ENCODE results near the gene EPHA10. TPM values are rescaled to one million over a fixed set of nuclear protein-coding genes. Genes with fewer than 3 reads are reported as not detected.

EPHA10 gene
- polyA plus RNA-seq, 1 donor from 2014 or later: 39.4 TPM

GRCh38 chr1:37761416-37762095 lies 3.4 kb downstream of the EPHA10 start:
- H3K9me2 ChIP-seq (ENCODE audit: insufficient read depth, low read length): no peaks in the 10 kb centered on the region
- H2AFZ ChIP-seq (ENCODE audit: low read depth, low read length): no peak overlapping the region
- no peak overlapping the region for H3K4me2 ChIP-seq (ENCODE audit: low read length)
- no peaks in the 10 kb centered on the region for H3K79me2 ChIP-seq (replicated peaks; ENCODE audit: insufficient read depth, low read length)
- H3K4me3 ChIP-seq (ENCODE audit: low read length): no peak overlapping the region
- no peak for TF ChIP-seq EZH2 (IDR thresholded peaks at IDR 0.05; ENCODE audit: borderline replicate concordance, insufficient read depth, low read length, poor library complexity, severe bottlenecking)
- TF ChIP-seq MXI1 (conservative IDR thresholded peaks at IDR 0.05; ENCODE audit: poor library complexity, severe bottlenecking): no peak
- no peak for TF ChIP-seq RAD21 (conservative IDR thresholded peaks at IDR 0.05)
- no peak for TF ChIP-seq REST (IDR thresholded peaks at IDR 0.05; ENCODE audit: borderline replicate concordance)
- TF ChIP-seq CTCF (IDR thresholded peaks at IDR 0.05; ENCODE audit: poor library complexity, severe bottlenecking): no peak
- no peak for TF ChIP-seq SMC3 (conservative IDR thresholded peaks at IDR 0.05; ENCODE audit: poor library complexity)
- TF ChIP-seq POLR2AphosphoS5 (IDR thresholded peaks at IDR 0.05): no peak
- TF ChIP-seq TAF1 (IDR thresholded peaks at IDR 0.05; ENCODE audit: low read depth): no peak
- no peak for TF ChIP-seq EP300 (conservative IDR thresholded peaks at IDR 0.05; ENCODE audit: poor library complexity, severe bottlenecking)
- no peak overlapping the region for H3K27ac ChIP-seq (ENCODE audit: low read length)
- peaks cover 88% of the 10 kb centered on the region for H3K27me3 ChIP-seq (ENCODE audit: insufficient read depth, low read depth, low read length)
- no peaks in the 10 kb centered on the region for H3K36me3 ChIP-seq (ENCODE audit: insufficient read depth, low read length)
- H4K20me1 ChIP-seq (ENCODE audit: insufficient read depth): no peaks in the 10 kb centered on the region
- H3K9ac ChIP-seq (ENCODE audit: low read length): no peak overlapping the region
- H3K9me3 ChIP-seq (ENCODE audit: low read length): no peaks in the 10 kb centered on the region
- H3F3A ChIP-seq (ENCODE audit: insufficient read depth, low read length, poor library complexity, severe bottlenecking): no peaks in the 10 kb centered on the region

- no peak overlapping the region for H3K27ac ChIP-seq (ENCODE audit: low read length)
- no peaks in the 10 kb centered on the region for H3K9me2 ChIP-seq (ENCODE audit: insufficient read depth, low read length)
- H3K79me2 ChIP-seq (replicated peaks; ENCODE audit: insufficient read depth, low read length): no peaks in the 10 kb centered on the region
- no peaks in the 10 kb centered on the region for H3K36me3 ChIP-seq (ENCODE audit: insufficient read depth, low read length)
- no peak overlapping the region for H2AFZ ChIP-seq (ENCODE audit: low read depth, low read length)
- TF ChIP-seq REST (IDR thresholded peaks at IDR 0.05; ENCODE audit: borderline replicate concordance) (no peak), SMC3 (conservative IDR thresholded peaks at IDR 0.05; ENCODE audit: poor library complexity) (no peak), EP300 (conservative IDR thresholded peaks at IDR 0.05; ENCODE audit: poor library complexity, severe bottlenecking) (no peak), CTCF (IDR thresholded peaks at IDR 0.05; ENCODE audit: poor library complexity, severe bottlenecking) (no peak), MXI1 (conservative IDR thresholded peaks at IDR 0.05; ENCODE audit: poor library complexity, severe bottlenecking) (no peak), POLR2AphosphoS5 (IDR thresholded peaks at IDR 0.05) (no peak), TAF1 (IDR thresholded peaks at IDR 0.05; ENCODE audit: low read depth) (no peak), EZH2 (IDR thresholded peaks at IDR 0.05; ENCODE audit: borderline replicate concordance, insufficient read depth, low read length, poor library complexity, severe bottlenecking) (no peak), RAD21 (conservative IDR thresholded peaks at IDR 0.05) (no peak)
- no peaks in the 10 kb centered on the region for H3F3A ChIP-seq (ENCODE audit: insufficient read depth, low read length, poor library complexity, severe bottlenecking)
- no peak overlapping the region for H3K4me2 ChIP-seq (ENCODE audit: low read length)
- H3K9me3 ChIP-seq (ENCODE audit: low read length): no peaks in the 10 kb centered on the region
- no peak overlapping the region for H3K9ac ChIP-seq (ENCODE audit: low read length)
- H4K20me1 ChIP-seq (ENCODE audit: insufficient read depth): no peaks in the 10 kb centered on the region
- peaks cover 99% of the 10 kb centered on the region for H3K27me3 ChIP-seq (ENCODE audit: insufficient read depth, low read depth, low read length)
- H3K4me3 ChIP-seq (ENCODE audit: low read length): no peak overlapping the region
Observed at GRCh38 chr1:37759451-37759850, 5.5 kb downstream of the EPHA10 start.
